Endothelial cell of umbilical vein (primary cell): ENCODE measurements around the gene S100A7. TPM values are rescaled to one million over a fixed set of nuclear protein-coding genes. Genes with fewer than 3 reads are reported as not detected.

Experiments
- BruUV-seq: library from RNA; stranded (reverse); fragments of 400-500 nt; replicated peaks from 2 replicates; lab custom pipeline; 2021; lab: Mats Ljungman, UMichigan
- CTCF ChIA-PET: fragments of 300-600, 350-600 bp; sonication (Branson Sonifier 250); formaldehyde crosslinking; loops from one replicate; lab custom pipeline; 2021; ENCODE audit warnings: antibody characterized with exemption, inconsistent platforms; lab: Charles Lee
- POLR2A ChIA-PET: fragments of 300-600, 350-600 bp; sonication (Branson Sonifier 250); formaldehyde crosslinking; loops from one replicate; lab custom pipeline; 2021; ENCODE audit warnings: antibody characterized with exemption, inconsistent platforms; lab: Charles Lee
- DNase-seq: peaks from one replicate; pipeline ENCODE4 v3.0.0-alpha.2; 2011; ENCODE audit warnings: low read depth, low spot score
- FAIRE-seq: peaks from 2 replicates; lab custom pipeline; 2011; peaks lifted over from hg19 to GRCh38; lab: Jason Lieb, UNC
- H2AFZ ChIP-seq: 2 replicates; pipeline ENCODE4 v1.6.0; 2012; ENCODE audit warnings: low read depth, low read length, control low read depth, inconsistent platforms
- H3K27ac ChIP-seq: 2 replicates; pipeline ENCODE4 v1.5.1; 2011; ENCODE audit warnings: low read depth, mild to moderate bottlenecking, control low read depth, low read length, moderate library complexity; ENCODE audit not compliant: insufficient read depth
- H3K27me3 ChIP-seq, 2 experiments: 2 replicates each; pipeline versions ENCODE4 v1.6.0 to v1.6.1; 2011; ENCODE audit warnings: low read length in 2 of 2, mixed read lengths in 1 of 2; ENCODE audit not compliant: control insufficient read depth in 2 of 2, insufficient read depth in 2 of 2
- H3K36me3 ChIP-seq, 2 experiments: 2 replicates in 1 of 2; 3 replicates in 1 of 2; pipeline ENCODE4 v1.5.1; 2011; ENCODE audit warnings: low read length in 2 of 2, mild to moderate bottlenecking in 1 of 2, moderate library complexity in 1 of 2; ENCODE audit not compliant: control insufficient read depth in 2 of 2, insufficient read depth in 2 of 2; ENCODE audit errors: extremely low read depth in 1 of 2
- H3K4me1 ChIP-seq: 3 replicates; pipeline ENCODE4 v1.5.1; 2011; ENCODE audit warnings: mild to moderate bottlenecking, low read length; ENCODE audit not compliant: control insufficient read depth, insufficient read depth; ENCODE audit errors: extremely low read depth
- H3K4me2 ChIP-seq: 2 replicates; pipeline ENCODE4 v1.6.1; 2011; ENCODE audit warnings: low read length, control low read depth, mixed read lengths; ENCODE audit not compliant: insufficient read depth
- H3K4me3 ChIP-seq, 3 experiments: fragments of 200-600 bp in 1 of 3; sonication (generic), shearing (Covaris generic) in 1 of 3; replicated peaks in 1 of 3; 2 replicates each; pipeline ENCODE4 v1.5.1; 2011 to 2016; ENCODE audit warnings: control low read depth in 3 of 3, low read length in 3 of 3, mild to moderate bottlenecking in 2 of 3, inconsistent platforms in 1 of 3, low read depth in 1 of 3, moderate library complexity in 1 of 3; ENCODE audit not compliant: insufficient read depth in 1 of 3
- H3K79me2 ChIP-seq: 2 replicates; pipeline ENCODE4 v1.6.0; 2012; ENCODE audit warnings: low read length, inconsistent platforms; ENCODE audit not compliant: control insufficient read depth, insufficient read depth
- H3K9ac ChIP-seq: replicated peaks from 2 replicates; pipeline ENCODE3; 2011; ENCODE audit warnings: low read length, control low read depth; ENCODE audit not compliant: insufficient read depth; ENCODE audit errors: extremely low read depth
- H3K9me1 ChIP-seq: replicated peaks from 3 replicates; pipeline ENCODE4 v1.6.0; 2011; ENCODE audit warnings: mild to moderate bottlenecking, low read length; ENCODE audit not compliant: control insufficient read depth, insufficient read depth; ENCODE audit errors: extremely low read depth
- H3K9me3 ChIP-seq: replicated peaks from 2 replicates; pipeline ENCODE4 v1.5.1; 2012; ENCODE audit warnings: low read length, inconsistent platforms; ENCODE audit not compliant: control insufficient read depth, insufficient read depth
- H4K20me1 ChIP-seq: replicated peaks from 2 replicates; pipeline ENCODE3; 2011; ENCODE audit warnings: mild to moderate bottlenecking, low read length; ENCODE audit not compliant: control insufficient read depth, insufficient read depth; ENCODE audit errors: extremely low read depth
- EZH2 ChIP-seq: IDR thresholded peaks from 2 replicates; pipeline ENCODE4 v1.6.1; 2012; ENCODE audit warnings: borderline replicate concordance, low read depth, mild to moderate bottlenecking, moderate library complexity, low read length, inconsistent platforms; ENCODE audit not compliant: severe bottlenecking
- FOS ChIP-seq: IDR thresholded peaks from 2 replicates; pipeline ENCODE4 v1.6.1; 2011; ENCODE audit warnings: mild to moderate bottlenecking, low read length, moderate library complexity, borderline replicate concordance; ENCODE audit not compliant: insufficient read depth
- GATA2 ChIP-seq: IDR thresholded peaks from 2 replicates; pipeline ENCODE4 v1.7.0; 2011; ENCODE audit warnings: low read depth, mild to moderate bottlenecking, moderate library complexity, mixed read lengths, low read length; ENCODE audit not compliant: insufficient read length, insufficient read depth
- JUN ChIP-seq: IDR thresholded peaks from 2 replicates; pipeline ENCODE4 v1.6.1; 2011; ENCODE audit warnings: borderline replicate concordance, low read depth; ENCODE audit not compliant: insufficient read length, insufficient read depth
- MAX ChIP-seq: IDR thresholded peaks from 2 replicates; pipeline ENCODE4 v1.6.1; 2011; ENCODE audit not compliant: insufficient read depth, insufficient read length
- MYC ChIP-seq: IDR thresholded peaks from one replicate; pipeline ENCODE4 v1.6.1; 2011; ENCODE audit warnings: mild to moderate bottlenecking, low read depth, low read length
- POLR2A ChIP-seq: IDR thresholded peaks from 2 replicates; pipeline ENCODE4 v1.6.1; 2012; ENCODE audit warnings: low read depth, mild to moderate bottlenecking, control low read depth, low read length
- POLR2AphosphoS5 ChIP-seq: IDR thresholded peaks from 2 replicates; pipeline ENCODE4 v1.6.1; 2012; ENCODE audit warnings: low read depth, mild to moderate bottlenecking, control low read depth, low read length, moderate library complexity; ENCODE audit not compliant: insufficient read depth
- dilution Hi-C: fragments of 300-500 bp; cut with MboI; formaldehyde crosslinking; loops from one replicate; pipeline ENCODE4 v1.15.0; 2019; ENCODE audit warnings: low sequenced_read_pairs; ENCODE audit not compliant: extremely low pct_ligation_motif_present
- intact Hi-C: fragments of 100-400 bp; cut with micrococcal nuclease; formaldehyde crosslinking; loops from one replicate; pipeline ENCODE4 v1.10.0; 2022
- polyA plus RNA-seq, 4 experiments: library from polyadenylated mRNA; depleted of rRNA in 3 of 4; stranded (reverse) in 3 of 4; unstranded in 1 of 4; fragments of >200 nt; gene quantifications; 2 replicates each; pipeline versions ENCODE4 v1.2.1 to v1.2.3, GENCODE V29; 2011 to 2012; ENCODE audit warnings: missing spikeins in 1 of 4
- total RNA-seq: library from RNA; stranded (reverse); gene quantifications from 2 replicates; pipeline ENCODE4 v1.2.3, GENCODE V29; 2021
- TF ChIP-seq, protein P1 (sequence below), 2 donors: IDR thresholded peaks; 1 replicate in 1 of 2; 2 replicates in 1 of 2; pipeline ENCODE4 v1.5.1; 2011; ENCODE audit warnings: low read length in 2 of 2, mild to moderate bottlenecking in 2 of 2, moderate library complexity in 2 of 2, control low read depth in 1 of 2, inconsistent platforms in 1 of 2, low read depth in 1 of 2; ENCODE audit not compliant: insufficient read depth in 1 of 2; ENCODE audit errors: extremely low read depth in 1 of 2

Gene S100A7
- total and polyA plus RNA-seq, 2 donors (not counting 3 experiments of a cell fraction or from before 2014, with no cell fraction given): not detected

DNA sequence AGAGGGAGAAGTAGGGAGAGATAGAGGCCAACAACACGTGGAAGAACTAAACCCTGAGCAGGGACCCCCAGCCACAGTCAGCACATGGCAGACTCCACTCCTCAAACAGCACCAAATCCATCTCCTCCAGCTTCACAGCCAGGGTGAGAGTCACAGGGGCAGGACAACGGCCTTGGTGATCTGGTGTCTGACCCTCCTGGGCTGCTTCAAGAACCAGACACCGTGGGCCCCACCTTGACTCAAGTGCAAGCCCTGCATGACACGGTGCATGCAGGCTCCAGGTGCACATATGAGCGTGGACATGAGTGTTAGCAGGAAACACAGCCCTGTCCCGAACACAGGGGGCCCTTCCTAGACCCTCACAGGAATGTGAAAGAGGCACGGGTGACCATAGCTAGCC, 21.9 kb downstream of the S100A7 start:
- intact Hi-C loops: no loop called here
- no peak for TF ChIP-seq POLR2AphosphoS5
- no peak for TF ChIP-seq GATA2
- TF ChIP-seq, protein P1, sequence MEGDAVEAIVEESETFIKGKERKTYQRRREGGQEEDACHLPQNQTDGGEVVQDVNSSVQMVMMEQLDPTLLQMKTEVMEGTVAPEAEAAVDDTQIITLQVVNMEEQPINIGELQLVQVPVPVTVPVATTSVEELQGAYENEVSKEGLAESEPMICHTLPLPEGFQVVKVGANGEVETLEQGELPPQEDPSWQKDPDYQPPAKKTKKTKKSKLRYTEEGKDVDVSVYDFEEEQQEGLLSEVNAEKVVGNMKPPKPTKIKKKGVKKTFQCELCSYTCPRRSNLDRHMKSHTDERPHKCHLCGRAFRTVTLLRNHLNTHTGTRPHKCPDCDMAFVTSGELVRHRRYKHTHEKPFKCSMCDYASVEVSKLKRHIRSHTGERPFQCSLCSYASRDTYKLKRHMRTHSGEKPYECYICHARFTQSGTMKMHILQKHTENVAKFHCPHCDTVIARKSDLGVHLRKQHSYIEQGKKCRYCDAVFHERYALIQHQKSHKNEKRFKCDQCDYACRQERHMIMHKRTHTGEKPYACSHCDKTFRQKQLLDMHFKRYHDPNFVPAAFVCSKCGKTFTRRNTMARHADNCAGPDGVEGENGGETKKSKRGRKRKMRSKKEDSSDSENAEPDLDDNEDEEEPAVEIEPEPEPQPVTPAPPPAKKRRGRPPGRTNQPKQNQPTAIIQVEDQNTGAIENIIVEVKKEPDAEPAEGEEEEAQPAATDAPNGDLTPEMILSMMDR (IDR thresholded peaks at IDR 0.05; ENCODE audit: extremely low read depth in 1 of 2, insufficient read depth in 1 of 2, low read depth in 1 of 2, low read length in 2 of 2): no peak
- TF ChIP-seq JUN: no peak
- TF ChIP-seq POLR2A: no peak
- Histone ChIP-seq H3K4me3 (no peak overlapping the region), H2AFZ (no peak overlapping the region), H3K9me3 (no peaks in the 10 kb centered on the region), H3K9me1 (no peaks in the 10 kb centered on the region), H3K79me2 (no peaks in the 10 kb centered on the region), H3K36me3 (no peaks in the 10 kb centered on the region), H3K4me1 (no peaks in the 10 kb centered on the region), H3K9ac (no peak overlapping the region), H3K27me3 (no peaks in the 10 kb centered on the region), H4K20me1 (no peaks in the 10 kb centered on the region), H3K4me2 (no peak overlapping the region), H3K27ac (no peak overlapping the region)
- FAIRE-seq: no peak
- dilution Hi-C loops: no loop called here
- CTCF ChIA-PET: interaction anchor here (0.6 kb wide), 1 partner anchor 12 kb away, joined by 3 read pairs; no protein-coding TSS in a partner anchor
- no TSS peak for BruUV-seq
- DNase-seq: no peak
- POLR2A ChIA-PET: no interaction called here

- no peaks in the 10 kb centered on the region for H4K20me1 ChIP-seq
- no peaks in the 10 kb centered on the region for H3K9me1 ChIP-seq
- CTCF ChIA-PET: no interaction called here
- TF ChIP-seq MYC (no peak), FOS (no peak), JUN (no peak), POLR2A (no peak), POLR2AphosphoS5 (no peak), GATA2 (no peak), MAX (no peak), EZH2 (no peak)
- TF ChIP-seq, protein P1 (IDR thresholded peaks at IDR 0.05; ENCODE audit: extremely low read depth in 1 of 2, insufficient read depth in 1 of 2, low read depth in 1 of 2, low read length in 2 of 2): no peak
- dilution Hi-C loops: no loop called here
- no peaks in the 10 kb centered on the region for H3K36me3 ChIP-seq
- no peak overlapping the region for H2AFZ ChIP-seq
- no peak overlapping the region for H3K4me3 ChIP-seq
- DNase-seq: no peak
- POLR2A ChIA-PET: no interaction called here
- no peak overlapping the region for H3K9ac ChIP-seq
- no peaks in the 10 kb centered on the region for H3K4me1 ChIP-seq
- no peak overlapping the region for H3K4me2 ChIP-seq
- H3K27ac ChIP-seq: no peak overlapping the region
- BruUV-seq: no TSS peak
- no peak for FAIRE-seq
- H3K27me3 ChIP-seq: no peaks in the 10 kb centered on the region
- intact Hi-C loops: no loop called here
- H3K9me3 ChIP-seq: no peaks in the 10 kb centered on the region
- no peaks in the 10 kb centered on the region for H3K79me2 ChIP-seq
Measured at GRCh38 chr1:153437236-153437635, 23.2 kb downstream of the S100A7 start.
